Activated naive CD4-positive, alpha-beta T cell treated with anti-CD3 and anti-CD28 coated beads, Interleukin-2, amount 50 U/mL, for 24 hours (primary cell): ENCODE results near the gene PKHD1.
A peak's percentile ranks its signal among the peaks of the same experiment; 100 is the strongest.
"Not testable (repeated sequence)": the region's sequence is repeated elsewhere in the genome, so short reads cannot be mapped to it uniquely, and the experiment has no call there.

Experiments
- H3K27ac Mint-ChIP-seq: one replicate; pipeline ENCODE4 v1.8.0; 2021; ENCODE audit warnings: mild to moderate bottlenecking, mixed read lengths
- H3K27me3 Mint-ChIP-seq: one replicate; pipeline ENCODE4 v1.8.0; 2021; ENCODE audit warnings: mixed read lengths
- H3K36me3 Mint-ChIP-seq: one replicate; pipeline ENCODE4 v1.8.0; 2021; ENCODE audit warnings: mixed read lengths
- H3K4me1 Mint-ChIP-seq: one replicate; pipeline ENCODE4 v1.8.0; 2021; ENCODE audit warnings: mixed read lengths
- H3K4me3 Mint-ChIP-seq: one replicate; pipeline ENCODE4 v1.8.0; 2021; ENCODE audit warnings: mild to moderate bottlenecking, mixed read lengths
- H3K9me3 Mint-ChIP-seq: one replicate; pipeline ENCODE4 v1.8.0; 2021; ENCODE audit warnings: mixed read lengths

The PKHD1 gene

DNA sequence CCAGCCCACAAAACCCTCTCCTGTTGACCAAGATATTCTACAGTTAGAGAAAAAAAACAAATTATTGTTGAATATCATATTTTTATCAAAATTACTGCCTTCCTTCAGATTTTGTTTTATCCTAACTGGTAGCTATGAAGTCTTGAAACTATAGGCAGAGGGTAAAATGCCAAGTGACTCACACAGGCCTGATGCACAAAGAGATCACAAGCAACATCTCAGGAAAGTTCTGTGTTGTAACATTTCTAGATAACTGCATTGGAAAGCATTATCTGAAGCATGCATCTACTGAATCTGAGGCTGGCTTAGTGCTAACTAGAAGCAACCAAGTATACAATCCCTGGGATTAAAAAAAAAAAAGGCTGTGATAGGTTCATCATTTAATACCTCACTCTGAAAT lies 134.2 kb downstream of the PKHD1 start:
- no peaks in the 10 kb centered on the region for H3K4me1 Mint-ChIP-seq
- no peaks in the 10 kb centered on the region for H3K36me3 Mint-ChIP-seq
- peaks cover 4% of the 10 kb centered on the region for H3K27me3 Mint-ChIP-seq

DNA sequence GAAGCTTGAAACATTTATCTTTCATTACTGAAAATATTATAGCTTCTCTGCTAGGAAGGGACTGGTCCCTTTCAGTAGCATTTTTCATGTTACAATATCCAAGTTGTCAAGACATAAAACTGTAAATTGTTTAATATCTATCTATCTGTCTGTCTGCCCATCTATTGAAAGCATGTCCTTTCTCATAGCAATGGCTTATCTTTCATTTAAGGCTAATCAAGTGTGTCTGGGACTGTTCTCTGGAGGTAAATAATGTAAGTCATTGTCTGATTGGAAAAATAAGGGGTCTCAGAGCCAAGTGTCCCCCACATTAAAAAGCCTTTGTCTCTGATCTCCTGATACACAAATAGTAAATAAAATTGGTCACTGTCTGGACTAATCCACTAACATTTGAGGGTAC lies 135.5 kb downstream of the PKHD1 start:
- H3K4me1 Mint-ChIP-seq, result no peaks in the 10 kb centered on the region
- no peaks in the 10 kb centered on the region for H3K36me3 Mint-ChIP-seq
- peaks cover 4% of the 10 kb centered on the region for H3K27me3 Mint-ChIP-seq
- H3K27ac Mint-ChIP-seq, result no peak overlapping the region
- no peaks in the 10 kb centered on the region for H3K9me3 Mint-ChIP-seq
- H3K4me3 Mint-ChIP-seq, result no peak overlapping the region

More for the DNA sequence above, 134.2 kb downstream of the PKHD1 start:
- Mint-ChIP-seq H3K4me3 (no peak overlapping the region), H3K9me3 (no peaks in the 10 kb centered on the region), H3K27ac (no peak overlapping the region)

DNA sequence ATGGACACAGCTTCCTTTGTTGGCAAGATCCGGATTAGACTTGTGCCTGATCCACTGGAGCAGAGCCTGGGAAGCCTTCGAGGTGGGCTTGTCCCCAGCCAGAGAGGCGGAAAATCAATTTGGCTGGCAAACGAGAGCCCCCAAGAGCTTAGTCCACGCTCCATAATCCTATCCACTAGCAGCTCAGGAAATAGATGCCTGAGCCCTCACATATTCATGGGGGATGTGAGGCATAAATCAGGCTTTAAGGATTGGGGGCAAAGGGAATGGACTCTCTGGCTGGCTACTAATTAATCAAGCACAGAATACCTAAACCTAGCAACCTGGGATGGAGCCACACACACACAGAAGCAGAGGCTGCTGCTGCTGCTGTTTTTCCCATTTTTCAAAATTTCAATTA lies 137.9 kb downstream of the PKHD1 start:
- Mint-ChIP-seq H3K4me3 (no peak overlapping the region), H3K4me1 (no peaks in the 10 kb centered on the region), H3K27me3 (peaks cover 2% of the 10 kb centered on the region), H3K27ac (no peak overlapping the region), H3K36me3 (no peaks in the 10 kb centered on the region), H3K9me3 (no peaks in the 10 kb centered on the region)

DNA sequence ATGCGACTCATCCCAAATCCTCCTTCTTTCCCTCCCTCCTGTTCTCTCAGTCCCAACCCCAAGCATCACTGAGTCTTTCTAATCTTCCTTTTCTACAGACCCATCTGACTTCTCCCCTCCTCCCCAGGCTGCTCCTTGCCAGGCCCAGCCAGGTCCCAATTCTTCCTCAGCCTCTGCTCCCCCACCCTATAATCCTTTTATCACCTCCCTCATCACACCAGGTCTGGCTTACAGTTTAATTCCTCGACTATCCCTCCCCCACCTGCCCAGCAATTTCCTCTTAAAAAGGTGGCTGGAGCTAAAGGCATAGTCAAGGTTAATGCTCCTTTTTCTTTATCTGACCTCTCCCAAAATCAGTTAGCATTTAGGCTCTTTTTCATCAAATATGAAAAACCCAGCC lies 147.7 kb downstream of the PKHD1 start:
- H3K4me1 Mint-ChIP-seq, H3K27ac Mint-ChIP-seq, H3K27me3 Mint-ChIP-seq, H3K36me3 Mint-ChIP-seq, H3K4me3 Mint-ChIP-seq, H3K9me3 Mint-ChIP-seq: not testable (repeated sequence)

DNA sequence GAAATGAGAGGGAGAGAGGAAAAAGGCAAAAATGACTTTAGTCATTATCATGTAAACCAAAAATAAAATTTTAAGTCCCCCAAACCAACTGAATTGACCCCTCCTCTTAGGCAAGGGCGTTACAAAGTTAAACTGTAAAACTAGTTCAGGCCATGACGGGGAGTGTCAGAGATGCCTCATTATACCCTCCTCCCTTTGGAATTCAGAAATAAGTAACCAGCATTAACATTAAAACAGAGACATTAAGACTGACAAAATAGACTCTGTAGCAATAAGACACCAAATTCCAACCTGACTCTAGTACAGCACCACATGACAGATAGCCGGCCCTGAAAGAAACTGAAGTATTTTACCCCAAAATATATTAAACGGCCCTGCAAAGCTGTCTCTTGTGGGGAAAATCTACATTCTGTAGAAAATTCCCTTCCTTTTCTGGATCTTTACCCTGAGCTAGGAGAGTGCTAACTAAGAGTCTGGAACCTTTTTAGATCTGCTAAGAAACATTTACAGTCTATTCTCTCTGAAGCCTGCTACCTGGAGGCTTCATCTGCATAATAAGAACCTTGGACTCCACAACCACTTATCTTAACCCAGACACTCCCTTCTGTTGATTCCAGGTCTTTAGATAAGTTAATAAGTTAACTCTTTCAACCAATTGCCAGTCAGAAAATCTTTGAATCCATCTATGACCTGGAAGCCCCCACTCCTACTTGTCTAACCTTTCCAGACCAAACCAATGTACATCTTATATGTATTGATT lies 150.7 kb downstream of the PKHD1 start:
- Mint-ChIP-seq H3K27ac (no peak overlapping the region), H3K9me3 (no peaks in the 10 kb centered on the region), H3K27me3 (peaks cover 2% of the 10 kb centered on the region), H3K36me3 (no peaks in the 10 kb centered on the region), H3K4me1 (no peaks in the 10 kb centered on the region), H3K4me3 (no peak overlapping the region)

GRCh38 chr6:51934098-51934497 lies 153.3 kb downstream of the PKHD1 start:
- Mint-ChIP-seq H3K27ac (no peak overlapping the region), H3K36me3 (no peaks in the 10 kb centered on the region), H3K27me3 (peaks cover 2% of the 10 kb centered on the region), H3K4me3 (no peak overlapping the region), H3K4me1 (no peaks in the 10 kb centered on the region), H3K9me3 (no peaks in the 10 kb centered on the region)

DNA sequence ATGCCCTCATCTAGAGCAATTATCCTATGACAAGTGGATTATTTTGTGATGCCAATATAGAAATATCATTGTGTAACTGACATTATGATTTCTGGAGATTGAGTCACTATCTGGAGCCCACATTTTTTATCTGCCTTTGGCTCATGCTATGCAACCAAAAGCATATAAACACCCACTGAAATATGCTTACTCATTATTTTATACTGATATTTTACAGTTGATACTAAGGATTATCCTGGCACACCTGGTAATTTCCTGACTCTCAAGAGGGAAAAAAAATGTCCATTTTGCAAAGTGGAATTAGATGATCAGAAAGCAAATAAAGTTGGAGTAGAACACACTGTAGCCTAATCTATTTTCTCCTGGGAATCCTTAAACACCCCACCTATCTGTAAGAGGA lies 154.5 kb downstream of the PKHD1 start:
- no peaks in the 10 kb centered on the region for H3K9me3 Mint-ChIP-seq
- peaks cover 2% of the 10 kb centered on the region for H3K27me3 Mint-ChIP-seq
- H3K4me1 Mint-ChIP-seq, result no peaks in the 10 kb centered on the region
- no peak overlapping the region for H3K27ac Mint-ChIP-seq
- H3K36me3 Mint-ChIP-seq, result no peaks in the 10 kb centered on the region
- no peak overlapping the region for H3K4me3 Mint-ChIP-seq

DNA sequence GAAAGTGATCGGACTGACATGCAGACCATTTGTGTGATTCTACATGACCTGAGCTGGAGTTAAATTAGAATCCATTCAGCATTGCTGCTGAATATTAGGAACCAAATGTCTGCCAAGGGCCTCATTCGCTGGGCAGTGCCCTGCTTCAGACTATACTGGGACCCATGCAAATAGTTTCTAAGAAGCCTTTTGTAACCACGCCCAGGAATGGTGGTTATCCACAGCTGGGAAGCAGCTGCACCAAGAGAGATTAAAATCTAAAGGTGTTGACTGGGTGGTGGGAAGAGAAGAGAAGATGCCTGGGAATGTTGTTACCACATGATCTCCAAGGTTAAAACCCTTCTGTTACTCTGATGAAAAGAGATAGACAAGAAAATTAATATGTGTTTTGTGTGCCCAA lies 156.8 kb downstream of the PKHD1 start:
- H3K4me1 Mint-ChIP-seq, result no peaks in the 10 kb centered on the region
- H3K36me3 Mint-ChIP-seq, result no peaks in the 10 kb centered on the region
- H3K27ac Mint-ChIP-seq, result no peak overlapping the region
- peaks cover 3% of the 10 kb centered on the region for H3K27me3 Mint-ChIP-seq
- no peak overlapping the region for H3K4me3 Mint-ChIP-seq
- no peaks in the 10 kb centered on the region for H3K9me3 Mint-ChIP-seq

DNA sequence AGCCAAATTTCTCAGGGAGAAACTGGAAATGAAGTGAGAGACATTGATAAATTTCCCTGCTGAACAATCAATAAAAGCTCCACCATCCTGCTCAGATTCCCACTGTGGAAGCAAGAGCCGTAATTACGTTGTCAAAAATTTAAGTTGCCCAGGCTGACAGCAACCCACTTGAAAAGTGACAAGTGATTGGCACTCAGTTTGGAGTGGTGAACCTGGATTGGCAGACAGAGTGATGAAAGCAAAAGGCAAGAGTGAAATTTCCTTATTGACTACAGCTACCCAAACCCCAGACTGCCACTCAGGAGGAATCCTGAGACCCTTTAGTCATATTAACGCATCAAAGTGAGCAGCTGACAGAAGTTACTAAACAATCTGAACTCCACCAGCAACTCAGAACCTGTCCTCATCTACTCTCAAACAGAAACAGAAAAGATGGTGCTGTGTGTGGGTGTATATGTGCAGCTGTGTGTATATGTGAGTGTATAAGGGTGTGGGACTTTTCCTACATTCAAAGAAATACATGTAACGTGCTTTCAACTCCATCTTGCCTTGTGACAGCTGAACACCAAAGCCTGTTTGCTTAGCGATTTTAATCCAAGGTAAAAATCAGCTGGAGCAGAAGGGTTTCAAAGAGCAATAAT lies 157.4 kb downstream of the PKHD1 start:
- Mint-ChIP-seq H3K27ac (no peak overlapping the region), H3K4me1 (no peaks in the 10 kb centered on the region), H3K27me3 (peaks cover 3% of the 10 kb centered on the region), H3K36me3 (no peaks in the 10 kb centered on the region), H3K9me3 (no peaks in the 10 kb centered on the region), H3K4me3 (no peak overlapping the region)

GRCh38 chr6:51928320-51928719 lies 159.1 kb downstream of the PKHD1 start:
- H3K4me1 Mint-ChIP-seq, result no peaks in the 10 kb centered on the region
- H3K36me3 Mint-ChIP-seq, result no peaks in the 10 kb centered on the region
- H3K27ac Mint-ChIP-seq, result no peak overlapping the region
- no peak overlapping the region for H3K4me3 Mint-ChIP-seq
- peaks cover 5% of the 10 kb centered on the region for H3K27me3 Mint-ChIP-seq
- no peaks in the 10 kb centered on the region for H3K9me3 Mint-ChIP-seq

DNA sequence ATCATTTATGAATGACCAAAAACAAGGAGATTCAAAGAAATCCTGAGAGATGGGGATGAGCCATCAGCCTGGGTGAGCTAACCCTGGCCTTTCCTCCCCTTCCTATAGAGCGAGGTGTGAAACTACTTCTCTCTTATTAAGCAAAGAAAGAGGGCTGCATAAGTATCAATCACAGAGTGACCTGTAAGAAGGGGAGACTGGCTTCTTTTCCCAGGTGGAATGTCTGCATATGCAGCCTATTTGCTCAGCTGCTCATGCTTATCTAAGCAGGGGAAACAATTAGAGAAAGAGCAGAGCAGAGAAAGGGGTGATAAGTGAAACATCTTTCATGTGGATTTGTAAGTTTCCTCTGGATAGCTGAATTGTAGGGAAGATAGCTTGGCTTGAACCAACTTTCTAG lies 160.0 kb downstream of the PKHD1 start:
- H3K9me3 Mint-ChIP-seq, result no peaks in the 10 kb centered on the region
- no peak overlapping the region for H3K4me3 Mint-ChIP-seq

GRCh38 chr6:51926125-51926524 lies 161.3 kb downstream of the PKHD1 start:
- no peak overlapping the region for H3K27ac Mint-ChIP-seq
- H3K4me1 Mint-ChIP-seq, result no peaks in the 10 kb centered on the region
- no peaks in the 10 kb centered on the region for H3K9me3 Mint-ChIP-seq
- H3K36me3 Mint-ChIP-seq, result no peaks in the 10 kb centered on the region
- H3K27me3 Mint-ChIP-seq, result peaks cover 3% of the 10 kb centered on the region
- H3K4me3 Mint-ChIP-seq, result no peak overlapping the region

More for the DNA sequence above, 160.0 kb downstream of the PKHD1 start:
- no peaks in the 10 kb centered on the region for H3K4me1 Mint-ChIP-seq
- peaks cover 3% of the 10 kb centered on the region for H3K27me3 Mint-ChIP-seq
- no peak overlapping the region for H3K27ac Mint-ChIP-seq
- no peaks in the 10 kb centered on the region for H3K36me3 Mint-ChIP-seq

DNA sequence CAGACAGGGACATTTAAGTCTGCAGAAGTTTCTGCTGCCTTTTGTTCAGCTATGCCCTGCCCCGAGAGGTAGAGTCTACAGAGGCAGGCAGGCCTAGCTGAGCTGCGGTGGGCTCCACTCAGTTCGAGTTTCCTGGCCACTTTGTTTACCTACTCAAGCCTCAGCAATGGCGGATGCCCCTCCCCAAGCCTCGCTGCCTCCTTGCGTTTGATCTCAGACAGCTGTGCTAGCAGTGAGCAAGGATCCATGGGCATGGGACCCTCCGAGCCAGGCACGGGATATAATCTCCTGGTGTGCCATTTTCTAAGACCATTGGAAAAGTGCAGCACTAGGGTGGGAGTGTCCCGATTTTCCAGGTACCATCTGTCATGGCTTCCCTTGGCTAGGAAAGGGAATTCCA lies 164.9 kb downstream of the PKHD1 start:
- not testable (repeated sequence) for H3K27me3 Mint-ChIP-seq, H3K4me3 Mint-ChIP-seq, H3K4me1 Mint-ChIP-seq, H3K36me3 Mint-ChIP-seq, H3K9me3 Mint-ChIP-seq, H3K27ac Mint-ChIP-seq

- H3K4me1 Mint-ChIP-seq, H3K27ac Mint-ChIP-seq, H3K4me3 Mint-ChIP-seq, H3K9me3 Mint-ChIP-seq, H3K27me3 Mint-ChIP-seq, H3K36me3 Mint-ChIP-seq: not testable (repeated sequence)
Measured at GRCh38 chr6:51918347-51918746, 169.1 kb downstream of the PKHD1 start.

GRCh38 chr6:51915098-51915497 lies 172.3 kb downstream of the PKHD1 start:
- no peak overlapping the region for H3K27ac Mint-ChIP-seq
- no peak overlapping the region for H3K4me3 Mint-ChIP-seq
- no peaks in the 10 kb centered on the region for H3K4me1 Mint-ChIP-seq
- no peaks in the 10 kb centered on the region for H3K36me3 Mint-ChIP-seq
- peaks cover 6% of the 10 kb centered on the region for H3K27me3 Mint-ChIP-seq
- H3K9me3 Mint-ChIP-seq, result no peaks in the 10 kb centered on the region

GRCh38 chr6:51913265-51913664 lies 174.1 kb downstream of the PKHD1 start:
- no peak overlapping the region for H3K4me3 Mint-ChIP-seq
- no peaks in the 10 kb centered on the region for H3K9me3 Mint-ChIP-seq
- H3K4me1 Mint-ChIP-seq, result no peaks in the 10 kb centered on the region
- no peak overlapping the region for H3K27ac Mint-ChIP-seq
- peaks cover 6% of the 10 kb centered on the region for H3K27me3 Mint-ChIP-seq
- no peaks in the 10 kb centered on the region for H3K36me3 Mint-ChIP-seq

- Mint-ChIP-seq H3K27me3 (peaks cover 9% of the 10 kb centered on the region), H3K4me1 (no peaks in the 10 kb centered on the region), H3K36me3 (no peaks in the 10 kb centered on the region), H3K9me3 (no peaks in the 10 kb centered on the region), H3K4me3 (no peak overlapping the region), H3K27ac (peak overlapping the region; percentile 2)
Measured at GRCh38 chr6:51910851-51911250, 176.6 kb downstream of the PKHD1 start.
